H1 (cell line): ENCODE data around the gene AK2. TPM values are rescaled to one million over a fixed set of nuclear protein-coding genes. Genes with fewer than 3 reads are reported as not detected.

ENCODE experiments used
- ATF2 ChIP-seq: IDR thresholded peaks from 2 replicates; pipeline ENCODE4 v1.6.1; 2012; ENCODE audit warnings: low read length, inconsistent platforms
- BCL11A ChIP-seq, 2 experiments: IDR thresholded peaks; one replicate each; pipeline ENCODE4 v1.6.1; 2011; ENCODE audit warnings: low read depth in 2 of 2, low read length in 2 of 2, mild to moderate bottlenecking in 2 of 2
- E2F6 ChIP-seq: IDR thresholded peaks from 2 replicates; pipeline ENCODE4 v1.6.1; 2012; ENCODE audit warnings: inconsistent platforms
- GABPA ChIP-seq: IDR thresholded peaks from 2 replicates; pipeline ENCODE4 v1.6.1; 2011; ENCODE audit warnings: mild to moderate bottlenecking, low read length, moderate library complexity, borderline replicate concordance; ENCODE audit not compliant: insufficient read depth
- SIX5 ChIP-seq: IDR thresholded peaks from 2 replicates; pipeline ENCODE4 v1.6.1; 2011; ENCODE audit warnings: mild to moderate bottlenecking, low read depth, low read length
- TEAD4 ChIP-seq: IDR thresholded peaks from 2 replicates; pipeline ENCODE4 v1.6.1; 2012; ENCODE audit warnings: low read depth, low read length, inconsistent platforms, mixed read lengths
- polyA plus RNA-seq, 7 experiments: library from polyadenylated mRNA; depleted of rRNA in 3 of 7; stranded (reverse) in 5 of 7; unstranded in 2 of 7; fragments of >200 nt in 5 of 7; fragments of 200-250 nt in 2 of 7; gene quantifications; 1 replicate in 5 of 7; 2 replicates in 1 of 7; 4 replicates in 1 of 7; pipeline versions ENCODE4 v1.2.1 to v1.2.3, GENCODE V29; 2011 to 2013; ENCODE audit warnings: missing spikeins in 2 of 7, mixed read lengths in 2 of 7
- total RNA-seq: library from RNA; stranded (reverse); fragmentation: NEBNext Ultra II Directional; extraction: Animal tissue kit (Norgen Biotek cat#: 25700); gene quantifications from 2 replicates; pipeline ENCODE4 v1.2.1, GENCODE V29; 2021

The AK2 gene
- total and polyA plus RNA-seq, 2 of the 8 experiments (the other 6 are each of a cell fraction or from before 2014, with no cell fraction given): 92.3 to 137 TPM

GRCh38 chr1:33025761-33026160 lies 10.9 kb downstream of the AK2 start (continued):
- TF ChIP-seq GABPA (no peak), E2F6 (no peak), ATF2 (no peak), SIX5 (no peak), TEAD4 (no peak), BCL11A (IDR thresholded peaks at IDR 0.05; ENCODE audit: low read depth in 2 of 2, low read length in 2 of 2) (no peak)
